ENCODE measurements around the gene GTF2IRD1. TPM values are rescaled to one million over a fixed set of nuclear protein-coding genes. Genes with fewer than 3 reads are reported as not detected.

The GTF2IRD1 gene
- total RNA-seq, 1 experiment from 2014 or later, result 42.9 TPM

DNA sequence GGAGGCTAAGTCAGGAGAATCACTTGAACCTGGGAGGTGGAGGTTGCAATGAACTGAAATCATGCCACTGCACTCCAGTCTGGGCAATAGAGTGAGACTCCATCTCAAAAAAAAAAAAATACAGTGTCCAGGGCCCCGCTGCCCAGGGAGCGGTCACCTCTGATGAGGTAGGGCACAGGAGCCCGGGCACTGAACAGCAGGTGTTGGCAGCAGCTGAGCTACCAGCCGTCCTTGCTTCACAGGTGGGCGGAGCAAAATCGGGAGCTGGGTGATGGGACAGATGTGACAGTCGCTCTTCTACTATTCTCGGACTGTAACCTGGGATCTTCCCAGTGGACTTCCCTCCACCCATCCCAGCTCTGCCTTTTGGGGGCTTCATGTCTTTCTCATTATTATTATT lies 49.4 kb downstream of the GTF2IRD1 start (continued):
- TF ChIP-seq, protein P1, sequence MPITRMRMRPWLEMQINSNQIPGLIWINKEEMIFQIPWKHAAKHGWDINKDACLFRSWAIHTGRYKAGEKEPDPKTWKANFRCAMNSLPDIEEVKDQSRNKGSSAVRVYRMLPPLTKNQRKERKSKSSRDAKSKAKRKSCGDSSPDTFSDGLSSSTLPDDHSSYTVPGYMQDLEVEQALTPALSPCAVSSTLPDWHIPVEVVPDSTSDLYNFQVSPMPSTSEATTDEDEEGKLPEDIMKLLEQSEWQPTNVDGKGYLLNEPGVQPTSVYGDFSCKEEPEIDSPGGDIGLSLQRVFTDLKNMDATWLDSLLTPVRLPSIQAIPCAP (CRISPR knock-in tag; IDR thresholded peaks at IDR 0.05), result no peak
- TF ChIP-seq, protein P2, sequence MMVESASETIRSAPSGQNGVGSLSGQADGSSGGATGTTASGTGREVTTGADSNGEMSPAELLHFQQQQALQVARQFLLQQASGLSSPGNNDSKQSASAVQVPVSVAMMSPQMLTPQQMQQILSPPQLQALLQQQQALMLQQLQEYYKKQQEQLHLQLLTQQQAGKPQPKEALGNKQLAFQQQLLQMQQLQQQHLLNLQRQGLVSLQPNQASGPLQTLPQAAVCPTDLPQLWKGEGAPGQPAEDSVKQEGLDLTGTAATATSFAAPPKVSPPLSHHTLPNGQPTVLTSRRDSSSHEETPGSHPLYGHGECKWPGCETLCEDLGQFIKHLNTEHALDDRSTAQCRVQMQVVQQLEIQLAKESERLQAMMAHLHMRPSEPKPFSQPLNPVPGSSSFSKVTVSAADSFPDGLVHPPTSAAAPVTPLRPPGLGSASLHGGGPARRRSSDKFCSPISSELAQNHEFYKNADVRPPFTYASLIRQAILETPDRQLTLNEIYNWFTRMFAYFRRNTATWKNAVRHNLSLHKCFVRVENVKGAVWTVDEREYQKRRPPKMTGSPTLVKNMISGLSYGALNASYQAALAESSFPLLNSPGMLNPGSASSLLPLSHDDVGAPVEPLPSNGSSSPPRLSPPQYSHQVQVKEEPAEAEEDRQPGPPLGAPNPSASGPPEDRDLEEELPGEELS (CRISPR knock-in tag; IDR thresholded peaks at IDR 0.05), result no peak
- TF ChIP-seq GTF2I (CRISPR knock-in tag; conservative IDR thresholded peaks at IDR 0.05) (no peak), HMGA2 (CRISPR knock-in tag; IDR thresholded peaks at IDR 0.05) (no peak), RELA (CRISPR knock-in tag; IDR thresholded peaks at IDR 0.05; ENCODE audit: borderline replicate concordance) (no peak)
- TF ChIP-seq, protein P3, sequence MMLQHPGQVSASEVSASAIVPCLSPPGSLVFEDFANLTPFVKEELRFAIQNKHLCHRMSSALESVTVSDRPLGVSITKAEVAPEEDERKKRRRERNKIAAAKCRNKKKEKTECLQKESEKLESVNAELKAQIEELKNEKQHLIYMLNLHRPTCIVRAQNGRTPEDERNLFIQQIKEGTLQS (CRISPR knock-in tag; conservative IDR thresholded peaks at IDR 0.05), result no peak
- TF ChIP-seq, protein P4, sequence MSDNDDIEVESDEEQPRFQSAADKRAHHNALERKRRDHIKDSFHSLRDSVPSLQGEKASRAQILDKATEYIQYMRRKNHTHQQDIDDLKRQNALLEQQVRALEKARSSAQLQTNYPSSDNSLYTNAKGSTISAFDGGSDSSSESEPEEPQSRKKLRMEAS (CRISPR knock-in tag; IDR thresholded peaks at IDR 0.05), result no peak

DNA sequence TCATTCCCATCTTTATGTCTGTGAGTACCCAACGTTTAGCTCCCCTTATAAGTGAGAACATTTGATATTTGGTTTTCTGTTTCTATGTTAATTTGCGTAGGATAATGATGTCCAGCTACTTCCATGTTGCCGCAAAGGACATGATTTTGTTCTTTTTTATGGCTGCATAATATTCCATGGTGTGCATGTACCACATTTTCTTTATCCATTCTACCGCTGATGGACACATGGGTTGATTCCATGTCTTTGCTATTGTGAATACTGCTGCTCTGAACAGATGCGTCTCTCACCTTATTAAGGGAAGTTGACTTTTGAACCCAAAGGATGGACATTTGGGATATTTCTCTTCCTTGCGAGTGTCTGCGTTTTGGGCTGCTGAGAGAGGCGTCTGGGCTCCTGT lies 50.2 kb downstream of the GTF2IRD1 start:
- H3K27ac Mint-ChIP-seq, result 0 out of 2 replicates have a peak overlapping the region, but pooled peaks have one; percentile 29
- 0 out of 2 replicates have a peak, but pooled peaks cover 2% of the 10 kb centered on the region for H3K4me1 Mint-ChIP-seq
- CTCF ChIA-PET, result no interaction called here
- DNase-seq (ENCODE audit: low spot score) (no peak), ATAC-seq (no peak)
- H3K9me3 Mint-ChIP-seq, result no peaks in the 10 kb centered on the region
- no peak overlapping the region for H3K4me3 Mint-ChIP-seq
- POLR2A ChIA-PET, result interaction anchor here (0.6 kb wide), 1 partner anchor 112 kb away, joined by 3 read pairs; no protein-coding TSS in a partner anchor
- TF ChIP-seq EMX1 (CRISPR knock-in tag; IDR thresholded peaks at IDR 0.05), result no peak
- TF ChIP-seq, protein P5, sequence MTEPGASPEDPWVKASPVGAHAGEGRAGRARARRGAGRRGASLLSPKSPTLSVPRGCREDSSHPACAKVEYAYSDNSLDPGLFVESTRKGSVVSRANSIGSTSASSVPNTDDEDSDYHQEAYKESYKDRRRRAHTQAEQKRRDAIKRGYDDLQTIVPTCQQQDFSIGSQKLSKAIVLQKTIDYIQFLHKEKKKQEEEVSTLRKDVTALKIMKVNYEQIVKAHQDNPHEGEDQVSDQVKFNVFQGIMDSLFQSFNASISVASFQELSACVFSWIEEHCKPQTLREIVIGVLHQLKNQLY (CRISPR knock-in tag; IDR thresholded peaks at IDR 0.05), result no peak
- TF ChIP-seq ETV6 (CRISPR knock-in tag; IDR thresholded peaks at IDR 0.05), result no peak
- TF ChIP-seq, protein P6, sequence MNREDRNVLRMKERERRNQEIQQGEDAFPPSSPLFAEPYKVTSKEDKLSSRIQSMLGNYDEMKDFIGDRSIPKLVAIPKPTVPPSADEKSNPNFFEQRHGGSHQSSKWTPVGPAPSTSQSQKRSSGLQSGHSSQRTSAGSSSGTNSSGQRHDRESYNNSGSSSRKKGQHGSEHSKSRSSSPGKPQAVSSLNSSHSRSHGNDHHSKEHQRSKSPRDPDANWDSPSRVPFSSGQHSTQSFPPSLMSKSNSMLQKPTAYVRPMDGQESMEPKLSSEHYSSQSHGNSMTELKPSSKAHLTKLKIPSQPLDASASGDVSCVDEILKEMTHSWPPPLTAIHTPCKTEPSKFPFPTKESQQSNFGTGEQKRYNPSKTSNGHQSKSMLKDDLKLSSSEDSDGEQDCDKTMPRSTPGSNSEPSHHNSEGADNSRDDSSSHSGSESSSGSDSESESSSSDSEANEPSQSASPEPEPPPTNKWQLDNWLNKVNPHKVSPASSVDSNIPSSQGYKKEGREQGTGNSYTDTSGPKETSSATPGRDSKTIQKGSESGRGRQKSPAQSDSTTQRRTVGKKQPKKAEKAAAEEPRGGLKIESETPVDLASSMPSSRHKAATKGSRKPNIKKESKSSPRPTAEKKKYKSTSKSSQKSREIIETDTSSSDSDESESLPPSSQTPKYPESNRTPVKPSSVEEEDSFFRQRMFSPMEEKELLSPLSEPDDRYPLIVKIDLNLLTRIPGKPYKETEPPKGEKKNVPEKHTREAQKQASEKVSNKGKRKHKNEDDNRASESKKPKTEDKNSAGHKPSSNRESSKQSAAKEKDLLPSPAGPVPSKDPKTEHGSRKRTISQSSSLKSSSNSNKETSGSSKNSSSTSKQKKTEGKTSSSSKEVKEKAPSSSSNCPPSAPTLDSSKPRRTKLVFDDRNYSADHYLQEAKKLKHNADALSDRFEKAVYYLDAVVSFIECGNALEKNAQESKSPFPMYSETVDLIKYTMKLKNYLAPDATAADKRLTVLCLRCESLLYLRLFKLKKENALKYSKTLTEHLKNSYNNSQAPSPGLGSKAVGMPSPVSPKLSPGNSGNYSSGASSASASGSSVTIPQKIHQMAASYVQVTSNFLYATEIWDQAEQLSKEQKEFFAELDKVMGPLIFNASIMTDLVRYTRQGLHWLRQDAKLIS (CRISPR knock-in tag; IDR thresholded peaks at IDR 0.05; ENCODE audit: borderline replicate concordance), result no peak
- no peak for TF ChIP-seq SMAD4 (CRISPR knock-in tag; IDR thresholded peaks at IDR 0.05)
- TF ChIP-seq, protein P7, sequence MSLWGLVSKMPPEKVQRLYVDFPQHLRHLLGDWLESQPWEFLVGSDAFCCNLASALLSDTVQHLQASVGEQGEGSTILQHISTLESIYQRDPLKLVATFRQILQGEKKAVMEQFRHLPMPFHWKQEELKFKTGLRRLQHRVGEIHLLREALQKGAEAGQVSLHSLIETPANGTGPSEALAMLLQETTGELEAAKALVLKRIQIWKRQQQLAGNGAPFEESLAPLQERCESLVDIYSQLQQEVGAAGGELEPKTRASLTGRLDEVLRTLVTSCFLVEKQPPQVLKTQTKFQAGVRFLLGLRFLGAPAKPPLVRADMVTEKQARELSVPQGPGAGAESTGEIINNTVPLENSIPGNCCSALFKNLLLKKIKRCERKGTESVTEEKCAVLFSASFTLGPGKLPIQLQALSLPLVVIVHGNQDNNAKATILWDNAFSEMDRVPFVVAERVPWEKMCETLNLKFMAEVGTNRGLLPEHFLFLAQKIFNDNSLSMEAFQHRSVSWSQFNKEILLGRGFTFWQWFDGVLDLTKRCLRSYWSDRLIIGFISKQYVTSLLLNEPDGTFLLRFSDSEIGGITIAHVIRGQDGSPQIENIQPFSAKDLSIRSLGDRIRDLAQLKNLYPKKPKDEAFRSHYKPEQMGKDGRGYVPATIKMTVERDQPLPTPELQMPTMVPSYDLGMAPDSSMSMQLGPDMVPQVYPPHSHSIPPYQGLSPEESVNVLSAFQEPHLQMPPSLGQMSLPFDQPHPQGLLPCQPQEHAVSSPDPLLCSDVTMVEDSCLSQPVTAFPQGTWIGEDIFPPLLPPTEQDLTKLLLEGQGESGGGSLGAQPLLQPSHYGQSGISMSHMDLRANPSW (CRISPR knock-in tag; conservative IDR thresholded peaks at IDR 0.05; ENCODE audit: low read depth), result no peak
- no peak for TF ChIP-seq GRHL2 (CRISPR knock-in tag; IDR thresholded peaks at IDR 0.05; ENCODE audit: insufficient replicate concordance, severe bottlenecking)
- TF ChIP-seq, protein P8, sequence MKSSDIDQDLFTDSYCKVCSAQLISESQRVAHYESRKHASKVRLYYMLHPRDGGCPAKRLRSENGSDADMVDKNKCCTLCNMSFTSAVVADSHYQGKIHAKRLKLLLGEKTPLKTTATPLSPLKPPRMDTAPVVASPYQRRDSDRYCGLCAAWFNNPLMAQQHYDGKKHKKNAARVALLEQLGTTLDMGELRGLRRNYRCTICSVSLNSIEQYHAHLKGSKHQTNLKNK (CRISPR knock-in tag; IDR thresholded peaks at IDR 0.05), result no peak
- TF ChIP-seq FOXP1 (CRISPR knock-in tag; IDR thresholded peaks at IDR 0.05; ENCODE audit: borderline replicate concordance), result no peak
- TF ChIP-seq ZNF396 (CRISPR knock-in tag; IDR thresholded peaks at IDR 0.05; ENCODE audit: borderline replicate concordance), result no peak
- TF ChIP-seq, protein P9, sequence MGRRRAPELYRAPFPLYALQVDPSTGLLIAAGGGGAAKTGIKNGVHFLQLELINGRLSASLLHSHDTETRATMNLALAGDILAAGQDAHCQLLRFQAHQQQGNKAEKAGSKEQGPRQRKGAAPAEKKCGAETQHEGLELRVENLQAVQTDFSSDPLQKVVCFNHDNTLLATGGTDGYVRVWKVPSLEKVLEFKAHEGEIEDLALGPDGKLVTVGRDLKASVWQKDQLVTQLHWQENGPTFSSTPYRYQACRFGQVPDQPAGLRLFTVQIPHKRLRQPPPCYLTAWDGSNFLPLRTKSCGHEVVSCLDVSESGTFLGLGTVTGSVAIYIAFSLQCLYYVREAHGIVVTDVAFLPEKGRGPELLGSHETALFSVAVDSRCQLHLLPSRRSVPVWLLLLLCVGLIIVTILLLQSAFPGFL (CRISPR knock-in tag; IDR thresholded peaks at IDR 0.05; ENCODE audit: borderline replicate concordance), result no peak
- no peak for TF ChIP-seq ZNF121 (CRISPR knock-in tag; IDR thresholded peaks at IDR 0.05)
- TF ChIP-seq, protein P10, sequence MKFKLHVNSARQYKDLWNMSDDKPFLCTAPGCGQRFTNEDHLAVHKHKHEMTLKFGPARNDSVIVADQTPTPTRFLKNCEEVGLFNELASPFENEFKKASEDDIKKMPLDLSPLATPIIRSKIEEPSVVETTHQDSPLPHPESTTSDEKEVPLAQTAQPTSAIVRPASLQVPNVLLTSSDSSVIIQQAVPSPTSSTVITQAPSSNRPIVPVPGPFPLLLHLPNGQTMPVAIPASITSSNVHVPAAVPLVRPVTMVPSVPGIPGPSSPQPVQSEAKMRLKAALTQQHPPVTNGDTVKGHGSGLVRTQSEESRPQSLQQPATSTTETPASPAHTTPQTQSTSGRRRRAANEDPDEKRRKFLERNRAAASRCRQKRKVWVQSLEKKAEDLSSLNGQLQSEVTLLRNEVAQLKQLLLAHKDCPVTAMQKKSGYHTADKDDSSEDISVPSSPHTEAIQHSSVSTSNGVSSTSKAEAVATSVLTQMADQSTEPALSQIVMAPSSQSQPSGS (CRISPR knock-in tag; IDR thresholded peaks at IDR 0.05; ENCODE audit: borderline replicate concordance, low read depth), result no peak
- H3K27me3 Mint-ChIP-seq (ENCODE audit: low read depth), result no peaks in the 10 kb centered on the region; the same call in 1 of the 2 replicates
- H3K36me3 Mint-ChIP-seq, result peaks cover 10% of the 10 kb centered on the region
